Mesenchymal stem cell (in vitro differentiated cells and primary cell): ENCODE measurements around the gene CIAO2B.
A peak's percentile ranks its signal among the peaks of the same experiment; 100 is the strongest.

Experiments used
- DNase-seq: peaks from one replicate; pipeline ENCODE4 v3.0.0-alpha.2; 2013
- H2AFZ ChIP-seq: one replicate; pipeline ENCODE4 v1.6.1; 2013; ENCODE audit warnings: low read depth, mild to moderate bottlenecking, control low read depth, inconsistent platforms, low read length, moderate library complexity
- H2AK5ac ChIP-seq: 2 replicates; pipeline ENCODE4 v1.6.1; 2013; ENCODE audit warnings: low read length, moderate library complexity, mild to moderate bottlenecking, inconsistent platforms; ENCODE audit not compliant: severe bottlenecking
- H2BK120ac ChIP-seq: one replicate; pipeline ENCODE4 v1.6.1; 2013; ENCODE audit warnings: low read depth, mild to moderate bottlenecking, inconsistent platforms, low read length, moderate library complexity
- H2BK12ac ChIP-seq, 2 experiments: one replicate each; pipeline ENCODE4 v1.6.1; 2013; ENCODE audit warnings: inconsistent platforms in 2 of 2, low read length in 2 of 2, mild to moderate bottlenecking in 2 of 2, moderate library complexity in 2 of 2, control low read depth in 1 of 2
- H2BK15ac ChIP-seq: one replicate; pipeline ENCODE4 v1.6.1; 2013; ENCODE audit warnings: mild to moderate bottlenecking, low read depth, inconsistent platforms; ENCODE audit not compliant: poor library complexity, severe bottlenecking
- H2BK5ac ChIP-seq: 2 replicates; pipeline ENCODE4 v1.6.1; 2013; ENCODE audit warnings: low read depth, mild to moderate bottlenecking, low read length, control low read depth, inconsistent platforms; ENCODE audit not compliant: poor library complexity, severe bottlenecking
- H3K14ac ChIP-seq, 2 experiments: one replicate each; pipeline ENCODE4 v1.6.1; 2013; ENCODE audit warnings: inconsistent platforms in 2 of 2, low read length in 2 of 2, control low read depth in 1 of 2, mild to moderate bottlenecking in 1 of 2, moderate library complexity in 1 of 2
- H3K18ac ChIP-seq, 2 experiments: one replicate each; pipeline ENCODE4 v1.6.1; 2013; ENCODE audit warnings: inconsistent platforms in 2 of 2, low read length in 2 of 2, control low read depth in 1 of 2, low read depth in 1 of 2, mild to moderate bottlenecking in 1 of 2
- H3K23ac ChIP-seq, 2 experiments: one replicate each; pipeline ENCODE4 v1.6.1; 2013; ENCODE audit warnings: inconsistent platforms in 2 of 2, low read length in 2 of 2, mild to moderate bottlenecking in 2 of 2, moderate library complexity in 2 of 2, control low read depth in 1 of 2
- H3K27ac ChIP-seq: 2 replicates; pipeline ENCODE4 v1.5.1; 2013; ENCODE audit warnings: mild to moderate bottlenecking, moderate library complexity, low read length, control low read depth, inconsistent platforms; ENCODE audit not compliant: poor library complexity, severe bottlenecking
- H3K27me3 ChIP-seq, 2 experiments: 2 replicates each; pipeline versions ENCODE4 v1.6.1 to v1.7.0; 2013; ENCODE audit warnings: low read length in 2 of 2, mild to moderate bottlenecking in 2 of 2, moderate library complexity in 2 of 2, control low read depth in 1 of 2, inconsistent platforms in 1 of 2; ENCODE audit not compliant: control insufficient read depth in 1 of 2, insufficient read depth in 1 of 2
- H3K36me3 ChIP-seq, 2 experiments: 2 replicates each; pipeline versions ENCODE4 v1.6.1 to v1.7.0; 2013; ENCODE audit warnings: low read length in 2 of 2, control low read depth in 1 of 2, inconsistent platforms in 1 of 2, low read depth in 1 of 2, mild to moderate bottlenecking in 1 of 2; ENCODE audit not compliant: insufficient read depth in 2 of 2, control insufficient read depth in 1 of 2
- H3K4ac ChIP-seq, 2 experiments: one replicate each; pipeline ENCODE4 v1.6.1; 2013; ENCODE audit warnings: inconsistent platforms in 2 of 2, low read length in 2 of 2, mild to moderate bottlenecking in 2 of 2, moderate library complexity in 2 of 2, control low read depth in 1 of 2, low read depth in 1 of 2
- H3K4me1 ChIP-seq: 2 replicates; pipeline ENCODE4 v1.6.1; 2013; ENCODE audit warnings: low read depth, low read length, control low read depth; ENCODE audit not compliant: control insufficient read depth, insufficient read depth
- H3K4me2 ChIP-seq: 2 replicates; pipeline ENCODE4 v1.6.1; 2013; ENCODE audit warnings: low read length, mild to moderate bottlenecking, inconsistent platforms; ENCODE audit not compliant: poor library complexity, severe bottlenecking
- H3K4me3 ChIP-seq, 2 experiments: 2 replicates each; pipeline versions ENCODE4 v1.5.1 to v1.7.0; 2013; ENCODE audit warnings: low read length in 2 of 2, mild to moderate bottlenecking in 2 of 2, control low read depth in 1 of 2, low read depth in 1 of 2; ENCODE audit not compliant: insufficient read depth in 1 of 2
- H3K79me1 ChIP-seq: replicated peaks from 2 replicates; pipeline ENCODE4 v1.6.1; 2013; ENCODE audit warnings: mild to moderate bottlenecking, control low read depth, low read length, inconsistent platforms; ENCODE audit not compliant: poor library complexity, severe bottlenecking
- H3K9ac ChIP-seq: 2 replicates; pipeline ENCODE4 v1.7.0; 2013; ENCODE audit warnings: mild to moderate bottlenecking, low read length, moderate library complexity
- H3K9me3 ChIP-seq: 2 replicates; pipeline ENCODE4 v1.7.0; 2013; ENCODE audit warnings: mild to moderate bottlenecking, low read length; ENCODE audit not compliant: control insufficient read depth
- H4K8ac ChIP-seq: one replicate; pipeline ENCODE4 v1.6.1; 2013; ENCODE audit warnings: inconsistent platforms, mild to moderate bottlenecking, low read length, moderate library complexity
- H4K91ac ChIP-seq: one replicate; pipeline ENCODE4 v1.6.1; 2013; ENCODE audit warnings: mild to moderate bottlenecking, low read length, inconsistent platforms
- WGBS: methylation state at CpG from one replicate; pipeline ENCODE4 v1.1.7; 2013; ENCODE audit warnings: mixed read lengths; 5-methylcytosine and 5-hydroxymethylcytosine counted together

The CIAO2B gene

DNA sequence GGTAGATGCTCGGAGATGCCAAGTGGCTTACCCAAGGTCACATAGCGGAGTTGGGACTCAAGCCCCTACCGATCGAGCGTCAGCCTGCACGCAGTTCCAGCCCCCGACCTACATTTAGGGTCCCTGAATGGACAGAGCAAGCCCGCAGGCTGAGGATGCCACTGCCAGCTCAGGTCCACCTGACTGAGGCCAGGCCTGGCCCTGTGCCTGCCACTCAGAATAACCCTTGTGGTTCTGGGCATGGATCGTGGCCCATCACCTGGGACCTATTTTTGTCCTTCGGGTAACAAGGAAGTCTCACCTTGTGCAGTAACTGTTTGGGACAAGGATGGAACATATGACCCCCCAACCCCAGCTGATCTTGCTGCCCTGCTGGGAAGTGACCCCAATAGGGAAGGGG, 32.6 kb downstream of the CIAO2B start:
- peak overlapping the region; percentile 46 to 93 for H3K18ac ChIP-seq
- no peak overlapping the region for H2AFZ ChIP-seq
- peak overlapping the region in 1 of 2 experiments; percentile 29 for H3K4ac ChIP-seq
- no peak overlapping the region for H2AK5ac ChIP-seq
- H3K36me3 ChIP-seq = no peaks in the 10 kb centered on the region
- H3K9me3 ChIP-seq = no peaks in the 10 kb centered on the region
- no peak overlapping the region for H3K9ac ChIP-seq
- H3K23ac ChIP-seq = no peak overlapping the region
- no peak overlapping the region for H2BK5ac ChIP-seq
- H3K4me2 ChIP-seq = no peak overlapping the region
- peak overlapping the region in 1 of 2 experiments; percentile 58 for H3K14ac ChIP-seq
- H3K4me3 ChIP-seq = no peak overlapping the region
- H2BK12ac ChIP-seq = peak overlapping the region; percentile 98 to 99
- DNase-seq = no peak
- peak overlapping the region; percentile 78 for H2BK120ac ChIP-seq
- peaks cover 0 to 7% of the 10 kb centered on the region in 2 experiments for H3K27me3 ChIP-seq
- WGBS = over 99% methylated on average over 10 of the region's 10 CpGs
- H4K91ac ChIP-seq = peak overlapping the region; percentile 93
- H3K79me1 ChIP-seq = no peaks in the 10 kb centered on the region
- peak overlapping the region; percentile 54 for H2BK15ac ChIP-seq
- peaks cover 38% of the 10 kb centered on the region for H3K4me1 ChIP-seq
- H4K8ac ChIP-seq = no peak overlapping the region
- H3K27ac ChIP-seq = no peak overlapping the region

DNA sequence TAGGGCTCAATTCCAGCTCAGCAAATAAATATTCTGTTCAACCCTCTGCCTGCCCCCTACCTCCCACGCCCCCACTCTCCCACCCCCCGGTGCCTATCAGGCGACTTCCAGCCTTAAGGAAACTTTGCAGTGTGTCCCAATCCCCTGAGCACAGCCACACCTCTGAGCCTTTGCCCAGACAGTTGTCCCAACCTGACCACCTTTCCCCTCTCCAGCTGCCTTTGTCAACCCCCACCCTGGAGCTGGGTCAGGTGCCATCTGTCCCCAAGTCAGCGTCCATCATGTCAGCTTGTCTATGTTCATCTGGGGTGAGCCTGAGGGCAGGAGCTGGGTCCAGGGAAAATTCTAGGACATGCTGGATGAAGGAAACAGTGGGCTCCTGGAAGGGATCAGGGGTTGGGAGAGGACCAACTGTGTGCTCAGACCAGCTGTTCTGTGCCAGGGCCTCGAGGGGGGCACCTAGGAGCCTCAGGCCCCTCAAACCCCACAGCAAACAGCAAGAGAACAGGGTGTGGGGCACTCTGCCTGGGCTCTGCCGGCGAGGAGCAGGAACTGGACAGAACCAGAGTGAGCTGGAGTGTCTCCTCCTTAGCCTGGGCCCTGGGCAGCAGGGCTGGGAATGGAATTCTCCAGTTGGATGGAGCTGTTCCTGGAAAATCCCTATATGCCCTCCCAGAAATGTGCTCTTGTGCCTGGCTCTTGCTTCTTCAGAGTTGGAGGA, 33.3 kb downstream of the CIAO2B start:
- peak overlapping the region; percentile 91 for H2AK5ac ChIP-seq
- H2BK120ac ChIP-seq = peak overlapping the region; percentile 86
- peak overlapping the region; percentile 98 to 100 for H2BK12ac ChIP-seq
- peaks cover 0 to 3% of the 10 kb centered on the region in 2 experiments for H3K27me3 ChIP-seq
- H3K14ac ChIP-seq = peak overlapping the region in 1 of 2 experiments; percentile 56
- H3K4me3 ChIP-seq = no peak overlapping the region
- H4K91ac ChIP-seq = peak overlapping the region; percentile 99
- H3K36me3 ChIP-seq = no peaks in the 10 kb centered on the region
- peaks cover 38% of the 10 kb centered on the region for H3K4me1 ChIP-seq
- H3K18ac ChIP-seq = peak overlapping the region; percentile 93 to 95
- H3K9me3 ChIP-seq = no peaks in the 10 kb centered on the region
- peak overlapping the region; percentile 60 for H2BK15ac ChIP-seq
- H3K79me1 ChIP-seq = no peaks in the 10 kb centered on the region
- peak overlapping the region; percentile 99 for H4K8ac ChIP-seq
- H2AFZ ChIP-seq = no peak overlapping the region
- no peak for DNase-seq
- peak overlapping the region; percentile 62 to 77 for H3K4ac ChIP-seq
- H3K23ac ChIP-seq = no peak overlapping the region
- H3K27ac ChIP-seq = no peak overlapping the region
- H3K9ac ChIP-seq = peak overlapping the region; percentile 52
- H2BK5ac ChIP-seq = no peak overlapping the region
- no peak overlapping the region for H3K4me2 ChIP-seq
- 80% methylated on average over 7 of the region's 7 CpGs for WGBS

DNA sequence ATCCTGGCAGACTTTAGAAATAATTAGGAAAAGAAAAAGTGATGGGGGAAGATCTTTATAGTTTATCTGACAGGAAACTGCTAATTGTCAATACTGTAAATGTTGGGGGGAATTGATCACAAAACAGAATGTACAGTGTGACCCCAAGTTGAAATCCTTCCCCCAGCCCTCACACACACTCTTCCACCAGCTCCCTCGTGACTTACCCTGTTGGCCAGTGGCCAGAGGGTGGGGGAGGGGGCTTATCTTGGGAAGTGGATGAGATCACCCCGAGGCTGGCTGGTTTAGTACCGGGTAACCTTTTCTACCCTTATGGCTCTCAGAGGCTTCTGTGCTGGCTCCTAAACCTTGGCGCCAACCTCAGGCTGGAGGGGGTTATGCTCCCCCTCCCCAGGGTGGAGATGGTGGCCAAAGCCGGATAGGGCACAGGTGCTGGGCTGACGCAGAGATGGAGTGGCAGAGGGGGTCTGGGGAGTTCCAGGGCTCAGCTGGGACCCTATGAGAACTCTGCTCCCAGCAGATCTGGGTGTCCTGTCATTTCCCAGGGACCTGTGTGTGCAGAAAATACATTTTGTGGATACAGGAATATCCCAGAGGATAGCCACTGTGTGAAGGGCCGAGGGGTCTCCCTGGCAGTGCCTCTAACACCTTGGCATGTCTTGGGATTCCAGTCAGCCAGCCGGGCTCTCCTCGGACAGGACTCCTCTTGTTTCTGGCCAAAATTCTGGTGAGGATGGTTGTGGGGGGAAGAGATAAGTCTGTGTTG, 34.1 kb downstream of the CIAO2B start:
- Histone ChIP-seq H3K79me1 (no peaks in the 10 kb centered on the region), H3K4me1 (peaks cover 35% of the 10 kb centered on the region)

More for the DNA sequence above, 34.1 kb downstream of the CIAO2B start:
- Histone ChIP-seq H3K18ac (peak overlapping the region; percentile 88 to 95), H3K9me3 (no peaks in the 10 kb centered on the region), H4K8ac (peak overlapping the region; percentile 99), H2BK5ac (peak overlapping the region; percentile 32), H3K4me3 (no peak overlapping the region), H2BK120ac (peak overlapping the region; percentile 86), H4K91ac (peak overlapping the region; percentile 99), H3K9ac (peak overlapping the region; percentile 44), H3K36me3 (no peaks in the 10 kb centered on the region), H2AFZ (no peak overlapping the region), H3K14ac (peak overlapping the region in 1 of 2 experiments; percentile 5), H3K4me2 (peak overlapping the region; percentile 31), H3K4ac (peak overlapping the region; percentile 88 to 91), H2BK15ac (peak overlapping the region; percentile 90), H3K23ac (no peak overlapping the region), H2AK5ac (peak overlapping the region; percentile 91), H3K27ac (no peak overlapping the region), H2BK12ac (peak overlapping the region; percentile 69 to 100), H3K27me3 (peaks cover 0 to 3% of the 10 kb centered on the region in 2 experiments)
- WGBS = 46% methylated on average over 8 of the region's 9 CpGs
- peak; percentile 92 for DNase-seq
